Measurements from ENCODE around the gene GPR162. TPM values are rescaled to one million over a fixed set of nuclear protein-coding genes. Genes with fewer than 3 reads are reported as not detected.

GPR162 gene
- total RNA-seq, 1 experiment from 2014 or later = 2.3 TPM

DNA sequence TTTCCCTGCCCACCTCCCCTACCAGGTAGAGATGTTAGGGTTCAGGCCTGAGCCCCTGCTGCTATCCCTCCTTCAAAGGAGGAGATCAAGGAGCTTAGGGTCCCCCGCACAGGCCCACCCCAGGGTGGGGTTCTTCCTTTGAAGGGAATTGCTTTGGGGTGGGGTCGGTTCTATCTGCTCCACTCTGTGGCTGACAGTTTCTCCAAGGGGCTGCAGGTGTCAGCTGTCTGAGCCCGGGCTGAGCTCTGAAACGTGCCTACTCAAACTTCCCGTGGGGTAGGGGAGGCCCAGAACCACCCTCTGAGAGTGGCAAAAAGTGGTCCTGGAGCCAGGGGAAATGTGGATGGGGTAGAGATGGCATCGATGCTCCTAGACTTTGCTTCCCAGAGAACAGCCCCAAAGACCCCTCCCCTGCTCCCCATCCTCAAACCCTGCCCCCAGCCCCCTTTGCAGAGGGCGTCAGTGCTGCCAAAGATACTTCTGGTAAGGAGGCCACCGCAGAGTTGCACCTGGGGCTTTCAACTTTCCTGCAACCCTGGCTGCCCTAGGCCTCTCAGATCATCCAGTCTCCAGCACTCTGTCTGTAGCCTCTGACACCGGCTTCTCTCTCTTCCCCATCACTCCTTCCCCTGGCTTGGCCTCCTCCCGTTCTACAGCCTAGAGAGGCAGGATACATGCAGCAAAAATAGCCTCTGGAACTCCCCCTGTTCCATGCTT, 38.6 kb upstream of the GPR162 start:
- no peak overlapping the region for H3K27ac ChIP-seq (ENCODE audit: low read depth, low read length)
- H3K4me1 ChIP-seq (ENCODE audit: control insufficient read depth in 1 of 2, insufficient read depth in 2 of 2, low read length in 2 of 2) = peaks cover 11 to 26% of the 10 kb centered on the region in 2 experiments; a peak in 3 of 4 replicates
- no peaks in the 10 kb centered on the region for H3K9me2 ChIP-seq (ENCODE audit: insufficient read depth)
- H2AFZ ChIP-seq (ENCODE audit: low read depth, low read length, poor library complexity, severe bottlenecking) = no peak overlapping the region
- no peaks in the 10 kb centered on the region for H3K9me3 ChIP-seq (ENCODE audit: control insufficient read depth in 1 of 2, insufficient read depth in 1 of 2, low read depth in 1 of 2, low read length in 2 of 2)
- no TSS peak for BruUV-seq (replicated peaks)
- no peaks in the 10 kb centered on the region for H3K79me2 ChIP-seq (ENCODE audit: insufficient read depth, low read length)
- CTCF ChIA-PET = no interaction called here
- no peaks in the 10 kb centered on the region for H3K27me3 ChIP-seq (ENCODE audit: insufficient read depth, low read length)
- no peak overlapping the region for H3K9ac ChIP-seq (ENCODE audit: low read length)
- RAD21 ChIA-PET (ENCODE audit: low non-redundant PET in 1 of 2, low total read pairs in 2 of 2, uncharacterized antibody in 2 of 2, unreplicated experiment in 2 of 2) = no interaction called here
- POLR2A ChIA-PET = no interaction called here
- no peak overlapping the region for H3K4me3 ChIP-seq (replicated peaks in 1 of 2; ENCODE audit: low read depth in 1 of 2, low read length in 2 of 2)
- intact Hi-C loops (cut with micrococcal nuclease) = no loop called here
- no peaks in the 10 kb centered on the region for H3K36me3 ChIP-seq (ENCODE audit: control insufficient read depth in 1 of 2, insufficient read depth in 2 of 2, low read length in 2 of 2)
- TF ChIP-seq SRF (IDR thresholded peaks at IDR 0.05; ENCODE audit: low read depth) (no peak), SIN3A (IDR thresholded peaks at IDR 0.05; ENCODE audit: low read depth) (no peak), EZH2phosphoT487 (IDR thresholded peaks at IDR 0.05; ENCODE audit: borderline replicate concordance) (no peak), JUND (IDR thresholded peaks at IDR 0.05) (no peak), POLR2A (IDR thresholded peaks at IDR 0.05; ENCODE audit: borderline replicate concordance, extremely low read depth, insufficient read depth, insufficient read length) (no peak), RAD21 (IDR thresholded peaks at IDR 0.05; ENCODE audit: low read depth) (no peak), SP1 (IDR thresholded peaks at IDR 0.05; ENCODE audit: low read depth) (no peak), CBX3 (IDR thresholded peaks at IDR 0.05; ENCODE audit: low read depth) (no peak), ELF1 (IDR thresholded peaks at IDR 0.05; ENCODE audit: borderline replicate concordance, low read depth) (no peak)
- TF ChIP-seq, protein P1, sequence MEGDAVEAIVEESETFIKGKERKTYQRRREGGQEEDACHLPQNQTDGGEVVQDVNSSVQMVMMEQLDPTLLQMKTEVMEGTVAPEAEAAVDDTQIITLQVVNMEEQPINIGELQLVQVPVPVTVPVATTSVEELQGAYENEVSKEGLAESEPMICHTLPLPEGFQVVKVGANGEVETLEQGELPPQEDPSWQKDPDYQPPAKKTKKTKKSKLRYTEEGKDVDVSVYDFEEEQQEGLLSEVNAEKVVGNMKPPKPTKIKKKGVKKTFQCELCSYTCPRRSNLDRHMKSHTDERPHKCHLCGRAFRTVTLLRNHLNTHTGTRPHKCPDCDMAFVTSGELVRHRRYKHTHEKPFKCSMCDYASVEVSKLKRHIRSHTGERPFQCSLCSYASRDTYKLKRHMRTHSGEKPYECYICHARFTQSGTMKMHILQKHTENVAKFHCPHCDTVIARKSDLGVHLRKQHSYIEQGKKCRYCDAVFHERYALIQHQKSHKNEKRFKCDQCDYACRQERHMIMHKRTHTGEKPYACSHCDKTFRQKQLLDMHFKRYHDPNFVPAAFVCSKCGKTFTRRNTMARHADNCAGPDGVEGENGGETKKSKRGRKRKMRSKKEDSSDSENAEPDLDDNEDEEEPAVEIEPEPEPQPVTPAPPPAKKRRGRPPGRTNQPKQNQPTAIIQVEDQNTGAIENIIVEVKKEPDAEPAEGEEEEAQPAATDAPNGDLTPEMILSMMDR (IDR thresholded peaks at IDR 0.05 in 2 of 3, conservative IDR thresholded peaks at IDR 0.05 in 1 of 3; ENCODE audit: borderline replicate concordance in 1 of 3, insufficient read depth in 1 of 3, low read depth in 2 of 3, low read length in 2 of 3) = no peak
- TF ChIP-seq, protein P2, sequence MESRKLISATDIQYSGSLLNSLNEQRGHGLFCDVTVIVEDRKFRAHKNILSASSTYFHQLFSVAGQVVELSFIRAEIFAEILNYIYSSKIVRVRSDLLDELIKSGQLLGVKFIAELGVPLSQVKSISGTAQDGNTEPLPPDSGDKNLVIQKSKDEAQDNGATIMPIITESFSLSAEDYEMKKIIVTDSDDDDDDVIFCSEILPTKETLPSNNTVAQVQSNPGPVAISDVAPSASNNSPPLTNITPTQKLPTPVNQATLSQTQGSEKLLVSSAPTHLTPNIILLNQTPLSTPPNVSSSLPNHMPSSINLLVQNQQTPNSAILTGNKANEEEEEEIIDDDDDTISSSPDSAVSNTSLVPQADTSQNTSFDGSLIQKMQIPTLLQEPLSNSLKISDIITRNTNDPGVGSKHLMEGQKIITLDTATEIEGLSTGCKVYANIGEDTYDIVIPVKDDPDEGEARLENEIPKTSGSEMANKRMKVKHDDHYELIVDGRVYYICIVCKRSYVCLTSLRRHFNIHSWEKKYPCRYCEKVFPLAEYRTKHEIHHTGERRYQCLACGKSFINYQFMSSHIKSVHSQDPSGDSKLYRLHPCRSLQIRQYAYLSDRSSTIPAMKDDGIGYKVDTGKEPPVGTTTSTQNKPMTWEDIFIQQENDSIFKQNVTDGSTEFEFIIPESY (IDR thresholded peaks at IDR 0.05; ENCODE audit: extremely low read depth, insufficient replicate concordance, low read length) = no peak
- ATAC-seq (no peak), DNase-seq (ENCODE audit: low read depth, low spot score) (no peak)
- H4K20me1 ChIP-seq (ENCODE audit: insufficient read depth) = no peaks in the 10 kb centered on the region
- H3K4me2 ChIP-seq (ENCODE audit: low read length) = no peak overlapping the region

Data from HCT116 (cell line).